Erythroblast (primary cell): ENCODE results near the gene SLX4IP.

Experiments used
- GATA1 ChIP-seq: IDR thresholded peaks from 2 replicates; pipeline ENCODE4 v1.6.1; 2011; ENCODE audit warnings: low read depth, mild to moderate bottlenecking, control low read depth, low read length, moderate library complexity
- POLR2A ChIP-seq: IDR thresholded peaks from 2 replicates; pipeline ENCODE4 v1.6.1; 2011; ENCODE audit warnings: mild to moderate bottlenecking, low read length

- TF ChIP-seq POLR2A, result no peak
- no peak for TF ChIP-seq GATA1
These were observed 32.0 kb upstream of the SLX4IP start for GRCh38 chr20:10402938-10403608.
